Adrenal gland (tissue), 5 donors: ENCODE data around the gene CALHM1.

Source experiments
- CTCF ChIP-seq, 6 experiments: fragments of 450-650 bp in 4 of 6; fragments of 200-600 bp in 2 of 6; sonication (generic) in 1 of 6; IDR thresholded peaks; 1 replicate in 5 of 6; 2 replicates in 1 of 6; pipeline versions ENCODE4 v1.5.1 to v1.8.0; 2016 to 2021; ENCODE audit warnings: antibody characterized with exemption in 6 of 6, mild to moderate bottlenecking in 2 of 6, moderate library complexity in 1 of 6
- POLR2A ChIP-seq, 2 donors: fragments of 450-650 bp; IDR thresholded peaks; one replicate each; pipeline ENCODE4 v1.6.1; 2017; ENCODE audit warnings: antibody characterized with exemption in 2 of 2, mild to moderate bottlenecking in 2 of 2, moderate library complexity in 1 of 2
- donor health status: DM: no; HTN: no; CAD: no.

GRCh38 chr10:103501186-103501585, 42.5 kb upstream of the CALHM1 start:
- TF ChIP-seq POLR2A (IDR thresholded peaks at IDR 0.05) (no peak), CTCF (IDR thresholded peaks at IDR 0.05) (no peak)
